GM12878 (cell line): ENCODE results near the gene FTSJ1. TPM values are rescaled to one million over a fixed set of nuclear protein-coding genes. Genes with fewer than 3 reads are reported as not detected.

ENCODE experiments used
- BCLAF1 ChIP-seq: fragments of 450-650 bp; IDR thresholded peaks from 2 replicates; pipeline ENCODE4 v1.6.1; 2017; ENCODE audit warnings: antibody characterized with exemption, mild to moderate bottlenecking, moderate library complexity
- E2F8 ChIP-seq: fragments of 450-650 bp; IDR thresholded peaks from 2 replicates; pipeline ENCODE4 v1.6.1; 2018; ENCODE audit warnings: mild to moderate bottlenecking, low read depth, moderate library complexity; ENCODE audit not compliant: partially characterized antibody
- IRF4 ChIP-seq: IDR thresholded peaks from 2 replicates; pipeline ENCODE4 v1.6.1; 2011; ENCODE audit warnings: low read depth, low read length
- MTA2 ChIP-seq: fragments of 450-650 bp; IDR thresholded peaks from 2 replicates; pipeline ENCODE4 v1.6.1; 2016; ENCODE audit warnings: low read depth, mild to moderate bottlenecking, moderate library complexity
- PRDM15 ChIP-seq: fragments of 450-650 bp; formaldehyde crosslinking; IDR thresholded peaks from 2 replicates; pipeline ENCODE4 v1.4.0; 2020; ENCODE audit warnings: mild to moderate bottlenecking, moderate library complexity
- SIN3A ChIP-seq: IDR thresholded peaks from 2 replicates; pipeline ENCODE4 v1.6.1; 2012; ENCODE audit warnings: low read depth, low read length, improper control_type of control experiment
- ZNF592 ChIP-seq: fragments of 450-650 bp; IDR thresholded peaks from 2 replicates; pipeline ENCODE4 v1.6.1; 2017; ENCODE audit warnings: mild to moderate bottlenecking, moderate library complexity
- polyA plus RNA-seq, 11 experiments: library from polyadenylated mRNA; depleted of rRNA in 4 of 11; unstranded in 6 of 11; stranded (reverse) in 5 of 11; fragments of >200 nt; fragmentation: Nextera tagmentation in 4 of 11; fragmentation: Illumina TruSeq in 1 of 11; extraction: Ambion mirVana in 4 of 11; extraction: Trizol in 1 of 11; gene quantifications; 1 replicate in 1 of 11; 2 replicates in 10 of 11; pipeline versions ENCODE4 v1.2.1 to v1.2.3, GENCODE V29; 2011 to 2016; ENCODE audit warnings: inconsistent platforms in 2 of 11, missing spikeins in 2 of 11, low read depth in 1 of 11
- total RNA-seq, 4 experiments: library from RNA; depleted of rRNA in 3 of 4; stranded (reverse); fragments of >200 nt in 3 of 4; fragmentation: Illumina TruSeq in 1 of 4; extraction: Trizol in 1 of 4; gene quantifications; 2 replicates each; pipeline versions ENCODE4 v1.2.1 to v1.2.3, GENCODE V29; 2013 to 2021

FTSJ1 gene
- total and polyA plus RNA-seq, 10 of the 15 experiments (the other 5 are each of a cell fraction or from before 2014, with no cell fraction given): 8.8 to 87.8 (median 57.9) TPM

GRCh38 chrX:48476919-48477318, 920 bp downstream of the FTSJ1 start (continued):
- no peak for TF ChIP-seq PRDM15
- no peak for TF ChIP-seq E2F8
- TF ChIP-seq MTA2: no peak
- no peak for TF ChIP-seq ZNF592
- no peak for TF ChIP-seq SIN3A
- TF ChIP-seq BCLAF1: no peak
- no peak for TF ChIP-seq IRF4
- TF ChIP-seq, all 136 proteins: peak for 0
